Left lung (tissue), 10 donors: Measurements from ENCODE around the gene HTRA1. TPM values are rescaled to one million over a fixed set of nuclear protein-coding genes. Genes with fewer than 3 reads are reported as not detected.

ENCODE experiments used
- ATAC-seq: fragments of 200-7000 bp; cut with Tn5 transposase; one replicate; pipeline ENCODE4 v1.9.1; 2020; ENCODE audit warnings: moderate library complexity
- DNase-seq, 4 donors: peaks; one replicate each; pipeline ENCODE4 v3.0.0-alpha.2; 2013 to 2020
- H3K27ac ChIP-seq, 2 donors: fragments of 200-600 bp; sonication (generic) in 1 of 2; one replicate each; pipeline versions ENCODE4 v1.5.0 to v1.8.0; 2020 to 2021
- H3K27me3 ChIP-seq, 2 donors: fragments of 200-600 bp; sonication (generic) in 1 of 2; one replicate each; pipeline versions ENCODE4 v1.5.0 to v1.8.0; 2020 to 2021
- H3K36me3 ChIP-seq, 2 donors: fragments of 200-600 bp; sonication (generic) in 1 of 2; one replicate each; pipeline versions ENCODE4 v1.5.0 to v1.8.0; 2020 to 2021
- H3K4me1 ChIP-seq, 2 donors: fragments of 200-600 bp; one replicate each; pipeline ENCODE4 v1.8.0; 2021
- H3K4me3 ChIP-seq, 2 donors: fragments of 200-600 bp; sonication (generic) in 1 of 2; one replicate each; pipeline versions ENCODE4 v1.5.0 to v1.8.0; 2020 to 2021; ENCODE audit warnings: mild to moderate bottlenecking in 1 of 2
- H3K9me3 ChIP-seq, 2 donors: fragments of 200-600 bp; sonication (generic) in 1 of 2; one replicate each; pipeline versions ENCODE4 v1.5.0 to v1.8.0; 2020 to 2021
- intact Hi-C, 2 donors: fragments of 100-400 bp; cut with DNase I; formaldehyde crosslinking; loops; one replicate each; pipeline versions ENCODE4 v1.11.2 to v1.14.2; 2022
- polyA plus RNA-seq, 6 donors: library from polyadenylated mRNA; unstranded; fragments of 120-200 nt; gene quantifications; one replicate each; pipeline ENCODE4 v1.2.1, GENCODE V29; 2013; ENCODE audit not compliant: insufficient read length in 6 of 6
- total RNA-seq, 2 donors: library from RNA; stranded (reverse); fragmentation: NEBNext Ultra II Directional; extraction: Animal tissue kit (Norgen Biotek cat#: 25700); gene quantifications; one replicate each; pipeline ENCODE4 v1.2.1, GENCODE V29; 2021
- TF ChIP-seq, protein P1 (sequence below), 2 donors: fragments of 200-600 bp; sonication (generic) in 1 of 2; IDR thresholded peaks; one replicate each; pipeline versions ENCODE4 v1.5.0 to v1.8.0; 2021; ENCODE audit warnings: antibody characterized with exemption in 2 of 2
- donor health status: DM: no; HTN: yes; CAD: no.
- donor health status: DM: no; HTN: no; CAD: no.

The HTRA1 gene
- total and polyA plus RNA-seq, 8 donors, result 51.3 to 124 (median 73.0) TPM

GRCh38 chr10:122492006-122492405 lies 30.7 kb downstream of the HTRA1 start:
- H3K9me3 ChIP-seq, result no peaks in the 10 kb centered on the region
- peaks cover 12 to 20% of the 10 kb centered on the region in 2 donors for H3K4me1 ChIP-seq
- DNase-seq (no peak), ATAC-seq (no peak)
- peak overlapping the region in 1 of 2 donors; percentile 15 for H3K27ac ChIP-seq
- H3K36me3 ChIP-seq, result no peaks in the 10 kb centered on the region
- intact Hi-C loops, result no loop called here
- H3K27me3 ChIP-seq, result no peaks in the 10 kb centered on the region
- no peak overlapping the region for H3K4me3 ChIP-seq
- TF ChIP-seq, protein P1, sequence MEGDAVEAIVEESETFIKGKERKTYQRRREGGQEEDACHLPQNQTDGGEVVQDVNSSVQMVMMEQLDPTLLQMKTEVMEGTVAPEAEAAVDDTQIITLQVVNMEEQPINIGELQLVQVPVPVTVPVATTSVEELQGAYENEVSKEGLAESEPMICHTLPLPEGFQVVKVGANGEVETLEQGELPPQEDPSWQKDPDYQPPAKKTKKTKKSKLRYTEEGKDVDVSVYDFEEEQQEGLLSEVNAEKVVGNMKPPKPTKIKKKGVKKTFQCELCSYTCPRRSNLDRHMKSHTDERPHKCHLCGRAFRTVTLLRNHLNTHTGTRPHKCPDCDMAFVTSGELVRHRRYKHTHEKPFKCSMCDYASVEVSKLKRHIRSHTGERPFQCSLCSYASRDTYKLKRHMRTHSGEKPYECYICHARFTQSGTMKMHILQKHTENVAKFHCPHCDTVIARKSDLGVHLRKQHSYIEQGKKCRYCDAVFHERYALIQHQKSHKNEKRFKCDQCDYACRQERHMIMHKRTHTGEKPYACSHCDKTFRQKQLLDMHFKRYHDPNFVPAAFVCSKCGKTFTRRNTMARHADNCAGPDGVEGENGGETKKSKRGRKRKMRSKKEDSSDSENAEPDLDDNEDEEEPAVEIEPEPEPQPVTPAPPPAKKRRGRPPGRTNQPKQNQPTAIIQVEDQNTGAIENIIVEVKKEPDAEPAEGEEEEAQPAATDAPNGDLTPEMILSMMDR (IDR thresholded peaks at IDR 0.05), result no peak

- TF ChIP-seq, protein P1 (IDR thresholded peaks at IDR 0.05), result no peak
- peaks cover 12 to 15% of the 10 kb centered on the region in 2 donors for H3K4me1 ChIP-seq
- intact Hi-C loops, result no loop called here
- H3K4me3 ChIP-seq, result no peak overlapping the region
- no peaks in the 10 kb centered on the region for H3K36me3 ChIP-seq
- H3K27me3 ChIP-seq, result no peaks in the 10 kb centered on the region
- H3K27ac ChIP-seq, result peak overlapping the region in 1 of 2 donors; percentile 33
- no peaks in the 10 kb centered on the region for H3K9me3 ChIP-seq
- ATAC-seq, result peak; percentile 4
- DNase-seq, result peak in 1 of 4 donors; percentile 58
These were observed 31.7 kb downstream of the HTRA1 start for GRCh38 chr10:122492999-122493481.

DNA sequence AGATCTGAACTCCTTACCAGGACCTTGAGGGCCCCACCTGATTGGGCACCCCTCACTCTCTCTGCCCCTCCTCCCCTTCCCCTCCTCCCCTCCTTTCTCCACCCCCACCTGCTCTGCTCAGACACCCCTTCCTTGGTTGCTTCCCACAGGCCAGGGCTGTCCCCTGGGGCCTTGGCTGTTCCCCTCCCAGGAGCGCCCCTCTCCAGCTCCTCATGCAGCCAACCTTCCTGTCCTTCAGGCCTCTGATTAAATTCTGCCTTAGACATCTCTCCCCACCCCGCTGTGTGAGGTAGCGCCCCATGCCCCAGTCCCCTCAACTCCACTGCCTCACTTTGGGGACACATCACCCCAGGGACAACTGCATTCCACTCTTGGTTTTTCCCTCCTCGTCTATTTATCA lies 32.4 kb downstream of the HTRA1 start:
- intact Hi-C loops, result no loop called here
- ATAC-seq (no peak), DNase-seq (no peak)
- no peaks in the 10 kb centered on the region for H3K27me3 ChIP-seq
- no peak overlapping the region for H3K27ac ChIP-seq
- H3K4me1 ChIP-seq, result peaks cover 12 to 15% of the 10 kb centered on the region in 2 donors
- H3K4me3 ChIP-seq, result no peak overlapping the region
- H3K36me3 ChIP-seq, result no peaks in the 10 kb centered on the region
- no peaks in the 10 kb centered on the region for H3K9me3 ChIP-seq
- TF ChIP-seq, protein P1 (IDR thresholded peaks at IDR 0.05), result no peak

DNA sequence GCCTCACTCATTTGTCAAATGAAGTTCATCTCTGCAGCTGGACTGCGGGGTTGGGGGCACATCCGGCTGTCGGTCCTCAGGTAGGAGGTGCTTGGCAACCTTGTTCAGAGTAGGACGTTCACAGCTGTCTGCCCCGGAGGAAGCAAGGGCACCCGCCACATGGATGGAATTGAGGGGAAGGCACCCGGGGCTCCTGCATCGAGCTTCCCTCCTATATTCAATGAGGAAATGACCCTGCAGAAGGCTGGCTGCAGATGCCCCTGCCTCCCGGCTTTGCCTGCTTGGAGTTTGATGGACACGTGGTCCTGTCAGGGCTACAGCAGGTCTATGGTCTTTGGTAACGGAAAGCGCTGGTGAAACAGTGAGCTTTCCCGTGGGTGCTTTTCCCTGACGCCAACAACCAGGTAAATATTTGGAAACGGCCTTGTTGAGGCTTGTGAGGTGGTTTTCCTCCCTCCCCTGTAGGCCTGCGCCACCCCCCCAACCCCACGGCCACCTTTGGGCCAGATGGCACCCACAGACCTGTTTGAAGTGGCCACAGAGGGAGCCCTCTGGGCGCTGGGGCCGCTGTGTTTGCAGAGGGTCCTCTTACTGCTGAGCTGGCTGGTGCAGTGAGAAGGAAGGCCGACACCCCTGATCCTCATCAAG lies 32.9 kb downstream of the HTRA1 start:
- ATAC-seq (no peak), DNase-seq (no peak)
- Histone ChIP-seq H3K27ac (no peak overlapping the region), H3K36me3 (no peaks in the 10 kb centered on the region), H3K9me3 (no peaks in the 10 kb centered on the region), H3K27me3 (no peaks in the 10 kb centered on the region), H3K4me3 (no peak overlapping the region), H3K4me1 (peaks cover 12 to 15% of the 10 kb centered on the region in 2 donors)
- intact Hi-C loops, result no loop called here
- TF ChIP-seq, protein P1 (IDR thresholded peaks at IDR 0.05), result no peak

GRCh38 chr10:122494833-122495232 lies 33.5 kb downstream of the HTRA1 start:
- H3K27me3 ChIP-seq, result no peaks in the 10 kb centered on the region
- ATAC-seq (peak; percentile 10), DNase-seq (no peak)
- intact Hi-C loops, result no loop called here
- no peak overlapping the region for H3K4me3 ChIP-seq
- H3K27ac ChIP-seq, result no peak overlapping the region
- H3K36me3 ChIP-seq, result no peaks in the 10 kb centered on the region
- H3K9me3 ChIP-seq, result no peaks in the 10 kb centered on the region
- TF ChIP-seq, protein P1 (IDR thresholded peaks at IDR 0.05), result no peak
- H3K4me1 ChIP-seq, result peaks cover 12 to 15% of the 10 kb centered on the region in 2 donors
